PC-9 (cell line): ENCODE measurements around the gene FOXJ3.

Experiments used
- CTCF ChIP-seq: fragments of 200-600 bp; sonication (generic); conservative IDR thresholded peaks from 2 replicates; pipeline ENCODE4 v1.6.1; 2017; ENCODE audit warnings: mixed run types, antibody characterized with exemption, mild to moderate bottlenecking, moderate library complexity
- EZH2 ChIP-seq: fragments of 200-600 bp; sonication (generic); IDR thresholded peaks from 2 replicates; pipeline ENCODE4 v1.8.0; 2017; ENCODE audit warnings: antibody characterized with exemption, low read depth

- TF ChIP-seq CTCF = no peak
- no peak for TF ChIP-seq EZH2
Measured at GRCh38 chr1:42133390-42133789, 201.6 kb downstream of the FOXJ3 start.
